ENCODE results near the gene ASPHD2. TPM values are rescaled to one million over a fixed set of nuclear protein-coding genes. Genes with fewer than 3 reads are reported as not detected.

Gene ASPHD2
- total and polyA plus RNA-seq, 4 donors, result 0.31 to 1.6 (median 0.95) TPM

DNA sequence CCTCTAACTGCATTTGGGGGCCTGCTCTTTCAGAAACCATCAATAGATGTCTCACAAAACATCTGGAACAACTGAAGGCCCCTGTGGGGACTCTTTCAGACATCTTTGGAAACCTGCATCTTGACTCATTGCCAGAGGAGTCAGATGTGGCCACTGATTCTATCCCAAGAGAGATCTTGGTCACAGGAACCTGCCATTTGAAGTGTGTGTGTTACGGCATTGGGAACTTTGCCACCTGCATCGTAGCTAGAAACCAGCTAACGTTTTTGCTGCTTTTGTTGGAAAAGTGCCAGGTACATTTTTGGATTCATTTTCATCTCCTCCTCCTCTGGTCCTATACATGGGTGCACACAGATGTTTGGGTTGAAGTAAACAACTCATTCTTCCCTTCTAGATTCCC is 58.9 kb downstream of the ASPHD2 start:
- Histone ChIP-seq H3K9ac (ENCODE audit: insufficient read depth in 1 of 2, low read length in 2 of 2) (no peak overlapping the region), H3K27me3 (ENCODE audit: control insufficient read depth in 3 of 3, insufficient read depth in 3 of 3, low read length in 2 of 3) (no peaks in the 10 kb centered on the region), H3K4me1 (ENCODE audit: control insufficient read depth in 5 of 5, insufficient read depth in 5 of 5, low read length in 5 of 5) (peaks cover 0 to 15% (median 3%) of the 10 kb centered on the region in 5 donors), H3K9me3 (ENCODE audit: control insufficient read depth in 4 of 4, insufficient read depth in 3 of 4, low read length in 3 of 4) (no peaks in the 10 kb centered on the region), H3K4me3 (no peak overlapping the region), H3K27ac (ENCODE audit: low read depth in 1 of 2, low read length in 1 of 2) (no peak overlapping the region), H3K36me3 (ENCODE audit: control insufficient read depth in 4 of 4, insufficient read depth in 4 of 4, low read length in 4 of 4) (peaks cover 33 to 41% (median 36%) of the 10 kb centered on the region in 4 donors)
- DNase-seq (no peak), ATAC-seq (ENCODE audit: insufficient read depth, low FRiP score) (no peak)
- 61 to 73% methylated on average over 3 of the region's 3 CpGs for WGBS, 2 donors
- TF ChIP-seq, protein P1, sequence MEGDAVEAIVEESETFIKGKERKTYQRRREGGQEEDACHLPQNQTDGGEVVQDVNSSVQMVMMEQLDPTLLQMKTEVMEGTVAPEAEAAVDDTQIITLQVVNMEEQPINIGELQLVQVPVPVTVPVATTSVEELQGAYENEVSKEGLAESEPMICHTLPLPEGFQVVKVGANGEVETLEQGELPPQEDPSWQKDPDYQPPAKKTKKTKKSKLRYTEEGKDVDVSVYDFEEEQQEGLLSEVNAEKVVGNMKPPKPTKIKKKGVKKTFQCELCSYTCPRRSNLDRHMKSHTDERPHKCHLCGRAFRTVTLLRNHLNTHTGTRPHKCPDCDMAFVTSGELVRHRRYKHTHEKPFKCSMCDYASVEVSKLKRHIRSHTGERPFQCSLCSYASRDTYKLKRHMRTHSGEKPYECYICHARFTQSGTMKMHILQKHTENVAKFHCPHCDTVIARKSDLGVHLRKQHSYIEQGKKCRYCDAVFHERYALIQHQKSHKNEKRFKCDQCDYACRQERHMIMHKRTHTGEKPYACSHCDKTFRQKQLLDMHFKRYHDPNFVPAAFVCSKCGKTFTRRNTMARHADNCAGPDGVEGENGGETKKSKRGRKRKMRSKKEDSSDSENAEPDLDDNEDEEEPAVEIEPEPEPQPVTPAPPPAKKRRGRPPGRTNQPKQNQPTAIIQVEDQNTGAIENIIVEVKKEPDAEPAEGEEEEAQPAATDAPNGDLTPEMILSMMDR (IDR thresholded peaks at IDR 0.05; ENCODE audit: control extremely low read depth, extremely low read depth), result no peak

DNA sequence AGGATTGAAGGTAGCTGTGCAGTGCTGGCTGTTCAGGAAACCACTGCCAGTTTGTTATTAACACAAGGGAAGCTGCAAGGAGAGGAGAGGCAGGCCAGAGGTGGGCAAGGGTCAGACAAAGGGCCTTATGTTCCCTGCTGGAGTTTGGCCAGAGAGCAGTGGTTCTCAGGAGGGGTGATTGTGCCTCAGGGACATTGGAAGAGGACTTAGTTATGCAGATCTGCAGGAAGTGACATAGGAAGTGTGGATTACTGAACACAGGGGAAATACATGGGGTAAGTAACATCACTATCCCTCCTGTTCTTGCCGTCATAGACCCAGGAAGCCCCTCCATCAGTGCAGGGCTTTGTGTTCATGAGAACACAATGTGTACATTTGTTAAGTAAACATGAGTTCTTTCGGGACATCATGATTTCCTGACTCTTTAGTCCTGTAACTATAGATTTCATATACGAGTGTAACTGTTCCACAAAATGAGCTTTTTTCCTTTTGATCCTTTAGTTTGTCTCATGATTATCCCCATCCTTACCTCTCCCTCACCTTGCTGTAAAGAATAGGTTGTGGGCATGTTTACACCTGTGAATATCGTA is 60.5 kb downstream of the ASPHD2 start:
- no peaks in the 10 kb centered on the region for H3K9me3 ChIP-seq (ENCODE audit: control insufficient read depth in 4 of 4, insufficient read depth in 3 of 4, low read length in 3 of 4)
- peaks cover 44 to 51% (median 47%) of the 10 kb centered on the region in 4 donors for H3K36me3 ChIP-seq (ENCODE audit: control insufficient read depth in 4 of 4, insufficient read depth in 4 of 4, low read length in 4 of 4)
- H3K27me3 ChIP-seq (ENCODE audit: control insufficient read depth in 3 of 3, insufficient read depth in 3 of 3, low read length in 2 of 3), result no peaks in the 10 kb centered on the region
- no peak overlapping the region for H3K4me3 ChIP-seq
- 69 to 70% methylated on average over 4 of the region's 4 CpGs for WGBS, 2 donors
- peaks cover 0 to 7% (median under 1%) of the 10 kb centered on the region in 5 donors for H3K4me1 ChIP-seq (ENCODE audit: control insufficient read depth in 5 of 5, insufficient read depth in 5 of 5, low read length in 5 of 5)
- no peak overlapping the region for H3K27ac ChIP-seq (ENCODE audit: low read depth in 1 of 2, low read length in 1 of 2)
- TF ChIP-seq, protein P1 (IDR thresholded peaks at IDR 0.05; ENCODE audit: control extremely low read depth, extremely low read depth), result no peak
- no peak overlapping the region for H3K9ac ChIP-seq (ENCODE audit: insufficient read depth in 1 of 2, low read length in 2 of 2)
- DNase-seq (no peak), ATAC-seq (ENCODE audit: insufficient read depth, low FRiP score) (no peak)

DNA sequence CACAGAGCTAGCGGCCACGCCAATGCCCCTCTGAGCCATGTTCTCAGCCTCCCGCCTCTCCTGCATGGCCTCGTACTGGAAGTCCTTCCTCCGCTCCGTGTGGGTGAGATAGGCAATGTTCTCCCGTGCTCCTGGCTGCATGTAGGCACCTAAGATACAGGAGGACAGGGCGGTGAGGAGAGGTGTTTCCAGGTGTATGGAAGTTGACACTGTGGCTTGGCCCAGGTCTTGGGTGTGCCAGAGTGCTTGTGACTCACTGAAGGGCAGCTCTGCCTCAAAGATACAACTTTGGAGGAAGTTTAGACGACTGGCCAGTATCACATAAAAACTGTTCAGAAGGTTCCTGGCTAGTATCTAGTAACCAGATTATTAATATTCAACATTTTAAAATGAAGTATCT is 63.2 kb downstream of the ASPHD2 start:
- Histone ChIP-seq H3K4me1 (ENCODE audit: control insufficient read depth in 5 of 5, insufficient read depth in 5 of 5, low read length in 5 of 5) (no peaks in the 10 kb centered on the region), H3K27me3 (ENCODE audit: control insufficient read depth in 3 of 3, insufficient read depth in 3 of 3, low read length in 2 of 3) (no peaks in the 10 kb centered on the region), H3K4me3 (no peak overlapping the region), H3K9ac (ENCODE audit: insufficient read depth in 1 of 2, low read length in 2 of 2) (no peak overlapping the region), H3K27ac (ENCODE audit: low read depth in 1 of 2, low read length in 1 of 2) (no peak overlapping the region), H3K36me3 (ENCODE audit: control insufficient read depth in 4 of 4, insufficient read depth in 4 of 4, low read length in 4 of 4) (peaks cover 56 to 74% (median 64%) of the 10 kb centered on the region in 4 donors), H3K9me3 (ENCODE audit: control insufficient read depth in 4 of 4, insufficient read depth in 3 of 4, low read length in 3 of 4) (no peaks in the 10 kb centered on the region)
- WGBS, 2 donors, result 93 to 95% methylated on average over 9 of the region's 9 CpGs
- DNase-seq, result no peak
- TF ChIP-seq, protein P1 (IDR thresholded peaks at IDR 0.05; ENCODE audit: control extremely low read depth, extremely low read depth), result no peak
- no peak for ATAC-seq (ENCODE audit: insufficient read depth, low FRiP score)

- TF ChIP-seq, protein P1 (IDR thresholded peaks at IDR 0.05; ENCODE audit: control extremely low read depth, extremely low read depth), result no peak
- no peaks in the 10 kb centered on the region for H3K9me3 ChIP-seq (ENCODE audit: control insufficient read depth in 4 of 4, insufficient read depth in 3 of 4, low read length in 3 of 4)
- no peaks in the 10 kb centered on the region for H3K4me1 ChIP-seq (ENCODE audit: control insufficient read depth in 5 of 5, insufficient read depth in 5 of 5, low read length in 5 of 5)
- no peak overlapping the region for H3K27ac ChIP-seq (ENCODE audit: low read depth in 1 of 2, low read length in 1 of 2)
- H3K36me3 ChIP-seq (ENCODE audit: control insufficient read depth in 4 of 4, insufficient read depth in 4 of 4, low read length in 4 of 4), result peaks cover 53 to 68% (median 60%) of the 10 kb centered on the region in 4 donors
- no peak for ATAC-seq (ENCODE audit: insufficient read depth, low FRiP score)
- no peak overlapping the region for H3K4me3 ChIP-seq
- no peak for DNase-seq
- H3K27me3 ChIP-seq (ENCODE audit: control insufficient read depth in 3 of 3, insufficient read depth in 3 of 3, low read length in 2 of 3), result no peaks in the 10 kb centered on the region
- no peak overlapping the region for H3K9ac ChIP-seq (ENCODE audit: insufficient read depth in 1 of 2, low read length in 2 of 2)
Measured at GRCh38 chr22:26494506-26494905, 65.4 kb downstream of the ASPHD2 start.
